Pancreas (tissue), 10 donors: ENCODE data around the gene PACRG. TPM values are rescaled to one million over a fixed set of nuclear protein-coding genes. Genes with fewer than 3 reads are reported as not detected.

Experiments
- ATAC-seq, 4 donors: fragments of 200-7000 bp; cut with Tn5 transposase; one replicate each; pipeline versions ENCODE4 v1.8.0 to v1.9.1; 2020; ENCODE audit warnings: mild to moderate bottlenecking in 4 of 4, moderate library complexity in 4 of 4
- DNase-seq, 6 donors: peaks; one replicate each; pipeline ENCODE4 v3.0.0-alpha.2; 2020
- FAIRE-seq: peaks from 2 replicates; lab custom pipeline; 2012; peaks lifted over from hg19 to GRCh38; lab: Jason Lieb, UNC
- H3K27ac ChIP-seq, 4 donors: fragments of 200-600 bp; sonication (generic); 1 replicate in 3 of 4; 2 replicates in 1 of 4; pipeline versions ENCODE4 v1.5.0 to v1.8.0; 2020
- H3K27me3 ChIP-seq, 4 donors: fragments of 200-600 bp; one replicate each; pipeline ENCODE4 v1.8.0; 2021
- H3K36me3 ChIP-seq, 3 donors: fragments of 200-600 bp; sonication (generic) in 1 of 3; one replicate each; pipeline versions ENCODE4 v1.5.0 to v1.8.0; 2020 to 2021
- H3K4me1 ChIP-seq, 3 donors: fragments of 200-600 bp; one replicate each; pipeline ENCODE4 v1.8.0; 2021
- H3K4me3 ChIP-seq, 4 donors: fragments of 200-600 bp; sonication (generic) in 2 of 4; one replicate each; pipeline versions ENCODE4 v1.5.0 to v1.8.0; 2020 to 2021
- H3K9me3 ChIP-seq, 4 donors: fragments of 200-600 bp; one replicate each; pipeline ENCODE4 v1.8.0; 2021
- CTCF ChIP-seq, 4 donors: fragments of 200-600 bp; sonication (generic) in 3 of 4; IDR thresholded peaks; one replicate each; pipeline versions ENCODE4 v1.5.0 to v1.8.0; 2021; ENCODE audit warnings: antibody characterized with exemption in 4 of 4
- WGBS, 2 donors: extraction: QIAGEN DNeasy Blood & Tissue Kit; methylation state at CpG; one replicate each; pipeline ENCODE4 v1.1.7; 2013; 5-methylcytosine and 5-hydroxymethylcytosine counted together
- intact Hi-C, 3 donors: fragments of 100-400 bp; cut with DNase I; formaldehyde crosslinking; loops; one replicate each; pipeline versions ENCODE4 v1.11.1 to v1.14.2; 2022
- polyA plus RNA-seq, 2 donors: library from polyadenylated mRNA; stranded (reverse); fragments of 200-250 nt; gene quantifications; one replicate each; pipeline ENCODE4 v1.2.3, GENCODE V29; 2013
- total RNA-seq, 6 donors: library from RNA; stranded (reverse); fragmentation: NEBNext Ultra II Directional in 4 of 6; extraction: Animal tissue kit (Norgen Biotek cat#: 25700) in 4 of 6; gene quantifications; one replicate each; pipeline versions ENCODE4 v1.2.1 to v1.2.4, GENCODE V29; 2021 to 2023
- donor health status: healthy with polysubstance abuse.
- donor health status: DM: no; HTN: no; CAD: no; lungs with moderate emphysema.
- donor health status: DM: no; HTN: no; CAD: no.
- donor health status: control.
- donor health status: control.
- donor health status: Bipolar disorder and iron deficiency.
- donor health status: DM: yes; HTN: yes; CAD: no.
- donor health status: DM: no; HTN: no; CAD: no.
- donor health status: DM: no; HTN: no; CAD: no.
- donor health status: DM: yes; HTN: yes; CAD: no.

The PACRG gene
- total and polyA plus RNA-seq, 8 donors, result 2.5 to 7.1 (median 3.5) TPM

GRCh38 chr6:162863821-162864220 is 136.0 kb downstream of the PACRG start:
- whole genome bisulfite sequencing, 2 donors, result 81 to 94% methylated on average over 1 of the region's 1 CpG

GRCh38 chr6:162864911-162865310 is 137.1 kb downstream of the PACRG start:
- intact Hi-C loops, result no loop called here

More at GRCh38 chr6:162863821-162864220, 136.0 kb downstream of the PACRG start:
- H3K36me3 ChIP-seq, result no peaks in the 10 kb centered on the region
- ATAC-seq (no peak), DNase-seq (no peak), FAIRE-seq (no peak)
- H3K27ac ChIP-seq, result no peak overlapping the region
- H3K9me3 ChIP-seq, result no peaks in the 10 kb centered on the region
- intact Hi-C loops, result no loop called here
- no peak overlapping the region for H3K4me3 ChIP-seq
- H3K27me3 ChIP-seq, result no peaks in the 10 kb centered on the region
- no peaks in the 10 kb centered on the region for H3K4me1 ChIP-seq
- TF ChIP-seq CTCF (IDR thresholded peaks at IDR 0.05), result no peak

GRCh38 chr6:162866656-162867055 is 138.9 kb downstream of the PACRG start:
- Histone ChIP-seq H3K36me3 (no peaks in the 10 kb centered on the region), H3K27ac (no peak overlapping the region), H3K4me3 (no peak overlapping the region), H3K27me3 (no peaks in the 10 kb centered on the region), H3K9me3 (no peaks in the 10 kb centered on the region), H3K4me1 (no peaks in the 10 kb centered on the region)
- no peak for DNase-seq
- TF ChIP-seq CTCF (IDR thresholded peaks at IDR 0.05), result no peak
- no peak for FAIRE-seq
- WGBS, 2 donors, result 48% methylated on average over 1 of the region's 1 CpG
- intact Hi-C loops, result no loop called here
- no peak for ATAC-seq

More at GRCh38 chr6:162864911-162865310, 137.1 kb downstream of the PACRG start:
- Histone ChIP-seq H3K36me3 (no peaks in the 10 kb centered on the region), H3K27me3 (no peaks in the 10 kb centered on the region), H3K4me3 (no peak overlapping the region), H3K4me1 (no peaks in the 10 kb centered on the region), H3K9me3 (no peaks in the 10 kb centered on the region), H3K27ac (no peak overlapping the region)
- 73 to 79% methylated on average over 5 of the region's 5 CpGs for WGBS, 2 donors
- no peak for TF ChIP-seq CTCF (IDR thresholded peaks at IDR 0.05)
- DNase-seq (no peak), FAIRE-seq (no peak), ATAC-seq (no peak)

- Histone ChIP-seq H3K4me3 (no peak overlapping the region), H3K4me1 (no peaks in the 10 kb centered on the region), H3K27ac (no peak overlapping the region), H3K36me3 (no peaks in the 10 kb centered on the region), H3K9me3 (no peaks in the 10 kb centered on the region), H3K27me3 (no peaks in the 10 kb centered on the region)
- TF ChIP-seq CTCF (IDR thresholded peaks at IDR 0.05), result no peak
- intact Hi-C loops, result no loop called here
- DNase-seq (no peak), ATAC-seq (no peak), FAIRE-seq (no peak)
- WGBS, 2 donors, result 95 to 97% methylated on average over 18 of the region's 18 CpGs
Observed at GRCh38 chr6:162868397-162868796, 140.6 kb downstream of the PACRG start.

GRCh38 chr6:162871966-162872365 is 144.2 kb downstream of the PACRG start:
- DNase-seq (no peak), FAIRE-seq (no peak), ATAC-seq (no peak)
- no peaks in the 10 kb centered on the region for H3K27me3 ChIP-seq
- TF ChIP-seq CTCF (IDR thresholded peaks at IDR 0.05), result no peak
- no peaks in the 10 kb centered on the region for H3K36me3 ChIP-seq
- no peaks in the 10 kb centered on the region for H3K4me1 ChIP-seq
- no peaks in the 10 kb centered on the region for H3K9me3 ChIP-seq
- intact Hi-C loops, result no loop called here
- 92 to 97% methylated on average over 1 of the region's 1 CpG for WGBS, 2 donors
- H3K27ac ChIP-seq, result no peak overlapping the region
- H3K4me3 ChIP-seq, result no peak overlapping the region
